Measurements from ENCODE around the gene MEST. TPM values are rescaled to one million over a fixed set of nuclear protein-coding genes. Genes with fewer than 3 reads are reported as not detected.

Gene MEST
- total RNA-seq, 1 experiment from 2014 or later, result 76.9 TPM

DNA sequence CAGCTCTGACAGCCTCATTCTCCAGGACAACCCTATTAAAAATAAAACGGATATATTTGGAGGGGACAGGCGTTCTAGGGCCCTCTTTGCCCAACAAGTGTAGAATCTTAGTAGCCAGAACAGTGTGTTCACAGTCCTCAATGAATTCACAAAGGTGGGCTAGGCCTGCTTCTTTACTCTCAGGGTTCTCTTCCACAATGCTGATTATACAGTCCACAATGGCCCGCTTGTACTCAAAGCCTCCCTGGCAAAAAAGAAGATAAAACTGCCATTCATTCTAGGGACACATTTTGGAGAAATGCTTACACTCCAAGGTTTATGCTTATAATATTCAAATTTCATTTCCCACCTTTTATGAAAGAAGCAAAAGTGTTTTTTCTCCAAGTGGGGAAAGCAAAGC is 62.6 kb downstream of the MEST start:
- BruUV-seq (replicated peaks), result no TSS peak
- Histone ChIP-seq H3K4me3 (no peak overlapping the region), H3K27ac (no peak overlapping the region), H4K20me1 (ENCODE audit: insufficient read depth) (no peaks in the 10 kb centered on the region), H3K79me2 (ENCODE audit: low read depth) (no peaks in the 10 kb centered on the region), H3K4me1 (replicated peaks; ENCODE audit: insufficient read depth) (no peaks in the 10 kb centered on the region), H2AFZ (no peak overlapping the region), H3F3A (ENCODE audit: insufficient read depth, low read depth) (no peaks in the 10 kb centered on the region), H3K27me3 (ENCODE audit: insufficient read depth, low read depth) (no peaks in the 10 kb centered on the region), H3K36me3 (ENCODE audit: low read depth) (no peaks in the 10 kb centered on the region), H3K9me3 (ENCODE audit: insufficient read depth, low read depth) (no peaks in the 10 kb centered on the region), H3K4me2 (no peak overlapping the region), H3K9me2 (ENCODE audit: insufficient read depth) (no peaks in the 10 kb centered on the region)
- intact Hi-C loops (cut with micrococcal nuclease; ENCODE audit: unreplicated experiment), result no loop called here
- ChIA-PET POLR2A (ENCODE audit: unreplicated experiment) (no interaction called here), CTCF (no interaction called here)
- no peak for DNase-seq
- TF ChIP-seq, protein P1, sequence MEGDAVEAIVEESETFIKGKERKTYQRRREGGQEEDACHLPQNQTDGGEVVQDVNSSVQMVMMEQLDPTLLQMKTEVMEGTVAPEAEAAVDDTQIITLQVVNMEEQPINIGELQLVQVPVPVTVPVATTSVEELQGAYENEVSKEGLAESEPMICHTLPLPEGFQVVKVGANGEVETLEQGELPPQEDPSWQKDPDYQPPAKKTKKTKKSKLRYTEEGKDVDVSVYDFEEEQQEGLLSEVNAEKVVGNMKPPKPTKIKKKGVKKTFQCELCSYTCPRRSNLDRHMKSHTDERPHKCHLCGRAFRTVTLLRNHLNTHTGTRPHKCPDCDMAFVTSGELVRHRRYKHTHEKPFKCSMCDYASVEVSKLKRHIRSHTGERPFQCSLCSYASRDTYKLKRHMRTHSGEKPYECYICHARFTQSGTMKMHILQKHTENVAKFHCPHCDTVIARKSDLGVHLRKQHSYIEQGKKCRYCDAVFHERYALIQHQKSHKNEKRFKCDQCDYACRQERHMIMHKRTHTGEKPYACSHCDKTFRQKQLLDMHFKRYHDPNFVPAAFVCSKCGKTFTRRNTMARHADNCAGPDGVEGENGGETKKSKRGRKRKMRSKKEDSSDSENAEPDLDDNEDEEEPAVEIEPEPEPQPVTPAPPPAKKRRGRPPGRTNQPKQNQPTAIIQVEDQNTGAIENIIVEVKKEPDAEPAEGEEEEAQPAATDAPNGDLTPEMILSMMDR (conservative IDR thresholded peaks at IDR 0.05), result no peak
- no peak for TF ChIP-seq EZH2 (IDR thresholded peaks at IDR 0.05; ENCODE audit: low read depth)

Small RNA genes within 50 kb of the gene (microRNA-seq; reads per million reads assigned to microRNA genes)
- 2,247 reads per million, percentile 82 among the genes with 10 or more reads in this experiment for gene MIR335 (ENCODE audit: borderline number of aligned reads, borderline replicate concordance)

Other genes with a start within 250 kb of the MEST start
- gene CPA2, start 225.2 kb upstream of the MEST start, total RNA-seq (2021), result not detected in 2 replicates
- 4.2 and 9.8 TPM in 2 replicates for gene CPA4, start 198.9 kb upstream of the MEST start, total RNA-seq (2021)
- not detected in 2 replicates for gene CPA5, start 147.3 kb upstream of the MEST start, total RNA-seq (2021)
- not detected in 2 replicates for gene CPA1, start 111.6 kb upstream of the MEST start, total RNA-seq (2021)
- 16.3 and 18.0 TPM in 2 replicates for gene CEP41, start 51.1 kb upstream of the MEST start, total RNA-seq (2021)
- gene COPG2, start 176.7 kb downstream of the MEST start, total RNA-seq (2021), result 25.5 and 36.8 TPM in 2 replicates
- gene TSGA13, start 194.5 kb downstream of the MEST start, total RNA-seq (2021), result not detected in 2 replicates
- gene KLF14, start 242.1 kb downstream of the MEST start, total RNA-seq (2021), result not detected in 2 replicates